ENCODE measurements around the gene PLEKHG4B.

DNA sequence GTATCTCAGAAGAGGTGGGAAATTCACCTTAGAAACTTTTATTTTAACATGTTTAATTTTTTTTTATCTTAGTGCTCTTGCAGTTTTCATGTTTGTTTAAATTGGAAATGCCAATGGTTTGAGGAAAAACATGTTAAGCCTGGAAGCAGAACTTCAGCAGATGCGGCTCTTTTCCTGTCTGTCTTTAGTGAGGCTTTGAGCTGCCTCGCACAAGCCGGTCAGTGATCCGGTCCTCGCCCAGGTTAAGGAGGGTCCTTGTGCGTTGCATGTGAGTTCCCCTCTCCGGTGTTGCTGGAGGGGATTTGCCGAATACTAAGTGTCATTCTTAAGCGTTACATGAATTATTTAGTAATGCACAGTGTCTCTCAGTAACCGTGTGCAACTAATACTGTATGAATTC lies 9.4 kb upstream of the PLEKHG4B start:
- TF ChIP-seq, protein P1, sequence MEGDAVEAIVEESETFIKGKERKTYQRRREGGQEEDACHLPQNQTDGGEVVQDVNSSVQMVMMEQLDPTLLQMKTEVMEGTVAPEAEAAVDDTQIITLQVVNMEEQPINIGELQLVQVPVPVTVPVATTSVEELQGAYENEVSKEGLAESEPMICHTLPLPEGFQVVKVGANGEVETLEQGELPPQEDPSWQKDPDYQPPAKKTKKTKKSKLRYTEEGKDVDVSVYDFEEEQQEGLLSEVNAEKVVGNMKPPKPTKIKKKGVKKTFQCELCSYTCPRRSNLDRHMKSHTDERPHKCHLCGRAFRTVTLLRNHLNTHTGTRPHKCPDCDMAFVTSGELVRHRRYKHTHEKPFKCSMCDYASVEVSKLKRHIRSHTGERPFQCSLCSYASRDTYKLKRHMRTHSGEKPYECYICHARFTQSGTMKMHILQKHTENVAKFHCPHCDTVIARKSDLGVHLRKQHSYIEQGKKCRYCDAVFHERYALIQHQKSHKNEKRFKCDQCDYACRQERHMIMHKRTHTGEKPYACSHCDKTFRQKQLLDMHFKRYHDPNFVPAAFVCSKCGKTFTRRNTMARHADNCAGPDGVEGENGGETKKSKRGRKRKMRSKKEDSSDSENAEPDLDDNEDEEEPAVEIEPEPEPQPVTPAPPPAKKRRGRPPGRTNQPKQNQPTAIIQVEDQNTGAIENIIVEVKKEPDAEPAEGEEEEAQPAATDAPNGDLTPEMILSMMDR (IDR thresholded peaks at IDR 0.05; ENCODE audit: poor library complexity, severe bottlenecking): no peak
- no peak for TF ChIP-seq EP300 (conservative IDR thresholded peaks at IDR 0.05; ENCODE audit: poor library complexity, severe bottlenecking)
